Limb (tissue), 2 donors: ENCODE data around the gene SLC38A8.

ENCODE experiments used
- DNase-seq, 2 donors: peaks; one replicate each; pipeline ENCODE4 v3.0.0-alpha.2; 2016; ENCODE audit errors: extremely low spot score in 2 of 2

Gene SLC38A8

GRCh38 chr16:83971165-83972130 is 71.1 kb downstream of the SLC38A8 start:
- no peak for DNase-seq

- DNase-seq: no peak
These were observed 72.2 kb downstream of the SLC38A8 start for GRCh38 chr16:83970430-83970815.

GRCh38 chr16:83969771-83970429 is 72.7 kb downstream of the SLC38A8 start:
- DNase-seq: no peak

GRCh38 chr16:83968891-83969649 is 73.5 kb downstream of the SLC38A8 start:
- DNase-seq: no peak

- peak in 1 of 2 donors; percentile 56 for DNase-seq
These were observed 74.2 kb downstream of the SLC38A8 start for GRCh38 chr16:83968306-83968851.

- DNase-seq: peak in 1 of 2 donors; percentile 80
These were observed 74.7 kb downstream of the SLC38A8 start, which contains the start of gene NECAB2 for GRCh38 chr16:83967838-83968305. NECAB2 (plus strand) TSS chr16:83968244; CDS start chr16:83968649, 405 bp downstream.

- no peak for DNase-seq
These were observed 75.5 kb downstream of the SLC38A8 start for GRCh38 chr16:83967091-83967490.

GRCh38 chr16:83966153-83966696 is 76.4 kb downstream of the SLC38A8 start:
- no peak for DNase-seq

- no peak for DNase-seq
These were observed 77.0 kb downstream of the SLC38A8 start for GRCh38 chr16:83965444-83966152.

- no peak for DNase-seq
These were observed 77.7 kb downstream of the SLC38A8 start for GRCh38 chr16:83964684-83965443.

GRCh38 chr16:83963277-83964119 is 79.1 kb downstream of the SLC38A8 start:
- no peak for DNase-seq

- DNase-seq: no peak
These were observed 81.0 kb downstream of the SLC38A8 start for GRCh38 chr16:83961591-83961990.

- DNase-seq: no peak
These were observed 81.9 kb downstream of the SLC38A8 start for GRCh38 chr16:83960521-83961249.
